Kidney tubule cell (primary cell): ENCODE results near the gene NAA40.
A peak's percentile ranks its signal among the peaks of the same experiment; 100 is the strongest.

Source experiments
- DNase-seq: peaks from one replicate; pipeline ENCODE4 v3.0.0-alpha.2; 2018; ENCODE audit warnings: low spot score

NAA40 gene

DNA sequence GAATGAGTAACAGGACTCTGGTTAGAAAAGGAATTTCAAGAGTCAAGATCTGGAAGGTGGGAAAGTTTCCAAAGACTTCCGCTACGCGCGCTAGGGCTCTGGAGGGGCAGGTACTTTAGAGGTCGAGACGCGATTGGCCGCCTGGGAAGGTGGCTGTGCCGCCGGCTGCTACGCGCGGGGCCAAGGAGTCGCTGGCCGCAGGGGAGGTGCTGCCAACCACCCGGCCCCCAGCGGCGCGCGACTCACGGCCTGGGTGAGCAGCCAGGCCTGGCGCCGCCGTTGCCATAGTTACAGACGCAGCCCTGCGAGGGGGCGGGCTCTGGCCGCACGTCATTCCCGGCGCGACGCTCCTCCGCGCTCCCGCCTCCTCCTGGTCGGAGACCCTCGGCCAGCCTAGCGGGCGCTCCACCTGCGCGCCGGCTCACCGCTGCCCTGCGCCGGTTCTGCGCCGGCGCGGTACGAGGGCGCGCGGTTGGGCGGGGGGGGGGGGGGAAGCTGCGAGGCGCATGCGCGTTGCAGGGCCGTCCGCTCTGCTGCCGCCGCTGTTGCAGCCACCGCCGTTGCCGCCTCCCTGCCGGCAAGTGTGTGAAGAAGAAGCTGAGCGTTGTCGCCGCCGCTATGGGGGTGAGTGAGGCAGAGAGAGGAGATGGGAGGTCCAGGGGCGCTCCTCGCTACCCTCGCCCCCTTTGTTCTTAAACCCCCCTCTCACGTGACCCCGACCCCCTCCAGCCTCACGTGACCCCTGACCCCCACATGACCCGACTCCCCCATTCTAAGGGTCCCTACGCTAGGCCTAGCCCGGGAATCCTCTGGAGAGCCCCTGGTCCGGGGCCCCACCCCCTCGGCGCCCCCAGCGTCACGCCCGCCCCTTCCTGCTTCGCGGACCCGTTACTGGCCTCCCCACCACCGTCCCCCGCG, at the start of gene NAA40:
Gene NAA40 (plus strand): TSS at position 524 of the 918 bp plus-strand sequence. CDS start 95 bp downstream, at position 619.
- DNase-seq: peak; percentile 100

- DNase-seq: peak; percentile 28
Observed at GRCh38 chr11:63889344-63889743, 49.5 kb upstream of the NAA40 start.

- DNase-seq: no peak
Observed at GRCh38 chr11:63890368-63890767, 48.4 kb upstream of the NAA40 start.

- no peak for DNase-seq
Observed at GRCh38 chr11:63892228-63892627, 46.6 kb upstream of the NAA40 start.

DNA sequence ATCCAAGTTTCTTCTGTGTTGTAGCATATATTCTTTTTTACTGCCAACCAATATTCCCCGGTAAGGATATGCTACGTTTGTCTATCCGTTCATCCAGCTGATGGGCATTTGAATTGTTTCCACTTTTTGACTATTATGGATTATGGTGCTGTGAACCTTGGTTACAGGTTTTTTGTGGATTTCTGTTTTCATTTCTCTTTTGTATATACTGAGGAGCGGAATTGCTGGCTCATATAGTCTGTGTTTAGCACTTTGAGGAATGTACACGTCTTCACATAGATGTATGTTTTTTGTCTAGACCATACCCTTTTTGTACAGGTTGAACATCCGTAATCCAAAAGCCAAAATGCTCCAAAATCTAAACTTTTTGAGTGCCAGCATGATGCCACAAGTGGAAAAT, 45.4 kb upstream of the NAA40 start:
- DNase-seq: no peak

GRCh38 chr11:63896071-63896470, 42.7 kb upstream of the NAA40 start:
- no peak for DNase-seq

GRCh38 chr11:63897459-63898146, 41.2 kb upstream of the NAA40 start:
- DNase-seq: no peak

DNA sequence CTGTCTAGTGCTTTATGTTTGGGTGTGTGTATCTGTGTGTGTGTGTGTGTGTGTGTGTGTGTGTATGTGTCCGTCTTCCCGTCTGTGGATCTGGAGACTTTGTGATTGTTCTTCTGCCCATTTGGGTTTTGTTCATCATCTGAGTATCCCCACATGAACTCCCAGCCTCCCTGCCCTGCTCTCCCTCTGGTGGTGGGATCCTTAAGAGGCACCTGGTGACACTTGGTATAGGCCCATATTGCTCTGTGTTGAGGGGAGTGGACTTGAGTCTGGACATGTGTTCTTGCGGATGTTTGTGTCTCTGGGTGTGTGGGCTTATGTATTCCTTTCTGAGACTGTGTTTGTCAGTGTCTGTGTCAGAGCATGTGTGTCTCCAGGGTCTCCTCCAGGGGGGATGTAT, 37.1 kb upstream of the NAA40 start:
- DNase-seq: no peak

DNA sequence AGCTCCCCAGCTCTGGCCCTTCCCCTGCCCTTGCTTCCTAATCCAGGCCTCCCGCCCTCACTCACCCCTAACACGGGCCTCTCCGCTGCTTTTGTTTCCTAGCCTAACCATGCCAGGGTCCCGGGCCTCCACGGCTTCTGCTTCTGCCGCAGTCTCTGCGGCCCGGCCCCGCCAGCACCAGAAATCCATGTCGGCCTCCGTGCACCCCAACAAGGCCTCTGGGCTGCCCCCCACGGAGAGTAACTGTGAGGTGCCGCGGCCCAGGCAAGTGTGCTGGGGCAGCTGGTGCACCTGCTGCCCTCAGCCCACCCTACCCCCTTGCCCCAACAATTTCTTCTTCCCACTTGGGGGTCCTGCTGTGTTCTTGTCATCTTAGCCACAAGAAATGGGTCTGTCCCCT, 34.9 kb upstream of the NAA40 start:
- no peak for DNase-seq

DNA sequence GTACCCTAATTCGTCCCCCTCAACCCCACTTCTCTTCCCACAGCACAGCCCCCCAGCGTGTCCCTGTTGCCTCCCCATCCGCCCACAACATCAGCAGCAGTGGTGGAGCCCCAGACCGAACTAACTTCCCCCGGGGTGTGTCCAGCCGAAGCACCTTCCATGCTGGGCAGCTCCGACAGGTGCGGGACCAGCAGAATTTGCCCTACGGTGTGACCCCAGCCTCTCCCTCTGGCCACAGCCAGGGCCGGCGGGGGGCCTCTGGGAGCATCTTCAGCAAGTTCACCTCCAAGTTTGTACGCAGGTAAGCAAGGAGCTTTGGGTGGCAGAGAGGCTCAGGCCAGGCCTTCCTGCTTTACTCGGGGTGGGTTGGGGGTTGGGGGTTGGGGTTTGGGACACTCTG, 34.1 kb upstream of the NAA40 start:
- DNase-seq: no peak

DNA sequence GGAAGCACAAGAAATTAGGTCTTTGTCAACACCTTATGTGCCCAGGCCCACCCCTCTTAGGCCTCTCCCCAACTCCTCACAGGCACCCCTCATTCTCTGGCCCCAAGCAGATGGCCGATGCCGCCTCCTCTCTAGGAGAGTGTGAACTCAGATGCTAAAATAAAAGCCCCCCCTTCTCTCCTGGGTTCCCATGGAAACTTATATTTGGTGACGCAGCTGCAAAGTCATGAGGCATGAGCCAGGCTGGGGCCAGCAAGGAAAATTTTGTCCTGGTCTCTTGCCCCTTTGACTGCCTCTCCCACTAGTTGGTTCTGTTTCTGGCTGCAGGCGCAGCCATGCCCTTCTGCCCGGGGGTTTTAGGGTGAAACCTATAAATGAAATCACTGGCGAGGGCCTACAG, 33.6 kb upstream of the NAA40 start:
- no peak for DNase-seq

DNA sequence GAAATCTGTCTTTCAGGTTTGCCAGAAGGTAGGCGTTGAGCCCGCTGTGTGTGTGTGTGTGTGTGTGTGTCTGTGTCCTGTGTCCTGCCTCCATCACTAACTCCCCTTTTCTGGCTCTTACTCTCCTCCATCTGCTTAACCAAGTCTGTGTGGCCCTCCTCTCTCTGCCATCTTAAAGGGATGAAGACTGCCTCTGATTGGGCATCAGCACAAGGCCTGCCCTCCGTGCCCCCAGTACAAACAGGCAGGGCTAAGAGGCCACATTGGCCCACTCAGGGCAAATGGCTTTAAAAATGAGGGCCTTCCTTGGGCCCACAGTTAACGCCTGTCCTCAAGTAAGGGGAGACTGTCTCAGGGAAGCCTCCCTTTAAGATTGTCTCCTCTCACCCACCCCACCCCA, 32.7 kb upstream of the NAA40 start:
- no peak for DNase-seq

DNA sequence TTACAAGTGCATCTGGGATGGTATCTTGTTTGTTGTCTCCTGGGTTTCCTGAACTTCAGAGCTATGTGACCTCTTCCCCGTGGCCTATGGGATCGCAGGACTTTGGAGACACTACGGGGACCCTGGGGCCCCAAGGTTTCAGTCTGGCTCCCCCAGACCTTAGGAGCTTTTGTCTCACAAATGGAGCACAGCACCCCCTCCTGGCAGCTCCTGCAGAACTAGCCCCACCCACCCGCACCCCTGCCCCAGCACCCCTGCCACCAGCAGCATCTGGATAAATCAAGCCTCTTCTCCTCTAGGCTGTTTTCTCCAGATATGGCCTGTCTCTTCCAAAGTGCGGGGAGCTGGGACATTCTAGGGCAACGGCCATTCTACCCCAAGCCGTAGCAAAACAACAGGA, 32.2 kb upstream of the NAA40 start:
- no peak for DNase-seq

GRCh38 chr11:63907063-63907462, 31.7 kb upstream of the NAA40 start:
- DNase-seq: no peak

DNA sequence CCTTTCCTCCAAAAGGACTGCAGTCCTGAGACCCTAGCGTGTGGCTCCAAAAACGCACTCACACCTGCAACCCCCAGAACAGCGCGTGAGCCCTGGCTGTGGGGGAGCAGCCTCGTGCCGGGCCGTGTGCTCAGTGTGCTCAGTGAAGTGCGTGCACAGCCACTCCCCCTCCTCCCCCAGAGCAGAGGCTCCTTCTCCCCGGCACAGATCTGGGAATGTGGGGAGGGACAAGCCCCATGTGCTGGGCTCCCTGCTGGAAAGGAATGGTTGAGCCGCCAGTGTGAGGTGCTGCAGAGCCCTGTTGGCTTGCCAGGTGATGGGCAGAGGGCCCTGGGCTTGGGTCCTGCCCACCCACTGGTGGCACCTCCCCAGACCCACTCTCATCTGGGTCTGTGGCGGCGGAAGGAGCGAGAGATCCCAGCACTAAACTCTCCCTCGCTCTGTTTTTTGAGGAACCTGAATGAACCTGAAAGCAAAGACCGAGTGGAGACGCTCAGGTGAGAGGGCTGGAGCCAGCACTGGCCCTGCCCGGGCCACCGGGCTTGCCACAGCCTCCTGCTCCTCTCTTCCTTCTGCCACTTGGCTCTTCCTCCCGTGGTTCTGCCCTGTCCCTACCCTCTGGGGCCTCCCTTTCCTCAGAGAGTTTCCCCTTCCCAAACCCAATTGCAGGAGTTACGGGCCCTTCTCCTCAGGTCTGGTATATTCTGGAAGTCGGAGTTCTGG, 30.8 kb upstream of the NAA40 start:
- DNase-seq: no peak

- no peak for DNase-seq
Observed at GRCh38 chr11:63908631-63909401, 30.0 kb upstream of the NAA40 start.

DNA sequence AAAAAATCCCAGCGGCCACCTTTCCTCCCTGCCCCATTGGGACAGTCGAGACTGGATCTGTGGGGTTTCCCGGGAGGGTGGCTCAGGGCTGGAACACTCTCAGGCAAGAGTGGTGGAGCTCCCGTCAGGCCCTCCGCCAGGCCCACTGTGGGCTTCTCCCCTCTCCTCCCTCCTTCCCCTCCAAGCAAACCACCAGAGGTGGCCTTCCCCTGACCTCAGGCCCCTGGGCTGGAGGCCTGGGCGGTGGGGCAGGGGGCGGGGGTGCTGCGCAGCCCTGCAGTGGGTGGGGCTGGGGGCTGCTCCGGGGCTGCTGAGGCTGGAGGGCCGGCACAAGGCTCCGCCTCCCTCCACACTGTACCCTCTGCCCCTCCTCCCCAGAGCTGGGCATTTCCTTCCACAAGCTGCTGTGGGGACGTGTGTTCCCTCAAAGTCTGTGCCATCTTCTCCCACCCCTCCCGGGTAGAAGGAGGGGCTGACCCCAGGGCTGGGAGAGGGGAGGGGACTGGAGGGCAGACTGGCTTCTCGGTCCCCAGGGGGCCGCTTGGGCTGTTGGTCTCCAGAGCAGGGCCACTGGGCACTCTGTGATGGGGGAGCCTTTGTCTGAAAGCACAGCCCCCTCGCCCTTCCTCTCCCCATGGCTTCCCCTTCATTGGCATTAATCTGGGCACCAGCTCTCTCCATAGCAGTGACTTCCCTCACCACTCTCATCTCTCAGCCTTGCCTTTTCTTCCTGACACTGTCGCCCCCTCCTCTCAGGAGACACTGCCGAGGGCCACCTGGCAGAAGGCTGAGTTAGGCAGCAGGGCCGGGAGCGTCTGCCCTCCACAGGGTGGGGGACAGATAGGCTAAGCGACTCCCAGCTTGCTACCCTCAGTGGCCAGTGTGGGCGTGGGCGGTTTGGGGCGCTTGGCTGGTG, 29.0 kb upstream of the NAA40 start:
- no peak for DNase-seq

DNA sequence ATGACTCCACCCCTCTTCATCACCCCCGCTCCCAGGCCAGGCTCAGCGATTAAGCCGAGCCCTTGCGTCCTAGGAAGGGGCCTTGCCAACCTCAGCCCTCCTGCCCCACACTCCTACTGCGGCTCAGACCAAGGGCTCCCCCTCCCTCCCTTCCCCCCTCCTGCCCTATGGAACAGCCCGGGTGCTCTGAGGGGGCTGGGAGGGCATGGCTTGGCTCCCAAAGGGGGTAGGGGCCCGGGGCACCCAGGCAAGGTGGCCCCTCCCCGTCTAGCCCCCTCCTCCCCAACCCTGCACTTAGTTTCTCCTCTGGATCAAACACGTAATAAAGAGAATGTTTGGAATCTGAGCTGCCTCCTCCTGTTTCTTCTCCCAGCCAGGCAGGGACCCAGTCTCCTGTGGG, 28.1 kb upstream of the NAA40 start:
- DNase-seq: no peak

GRCh38 chr11:63911440-63911839, 27.4 kb upstream of the NAA40 start:
- DNase-seq: no peak

DNA sequence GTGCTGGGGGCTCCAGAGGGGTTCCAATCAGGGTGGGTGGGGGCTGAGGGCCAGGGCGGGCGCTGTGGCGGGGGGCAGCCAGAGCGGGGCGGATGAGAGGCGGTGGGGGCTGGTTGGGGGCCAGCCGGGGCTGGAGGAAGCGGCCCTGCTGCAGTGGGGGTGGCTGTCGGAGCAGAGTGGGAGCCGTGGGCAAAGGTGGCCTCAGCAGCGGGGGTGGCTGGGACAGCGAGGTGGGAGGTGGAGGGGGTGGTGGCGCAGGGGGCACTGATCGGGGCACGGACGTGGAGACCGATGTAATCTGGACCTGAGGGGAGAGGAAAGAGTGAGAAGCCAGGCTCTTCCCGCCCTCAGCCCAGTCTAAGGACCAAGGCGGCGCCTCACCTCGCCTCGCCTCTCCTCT, 26.9 kb upstream of the NAA40 start:
- DNase-seq: no peak

GRCh38 chr11:63912678-63913077, 26.1 kb upstream of the NAA40 start:
- DNase-seq: no peak
